Activated T-cell treated with anti-CD3 and anti-CD28 coated beads, Interleukin-2, amount 50 U/mL, for 24 hours (primary cell): ENCODE data around the gene FAM163A.

Source experiments
- DNase-seq: peaks from one replicate; pipeline ENCODE4 v3.0.0-alpha.2; 2020
- H3K27ac Mint-ChIP-seq: 2 replicates; pipeline ENCODE4 v1.8.0; 2020; ENCODE audit warnings: mild to moderate bottlenecking, mixed read lengths
- H3K27me3 Mint-ChIP-seq: 2 replicates; pipeline ENCODE4 v1.8.0; 2020; ENCODE audit warnings: mixed read lengths
- H3K36me3 Mint-ChIP-seq: 2 replicates; pipeline ENCODE4 v1.8.0; 2020; ENCODE audit warnings: low read depth, mixed read lengths
- H3K4me1 Mint-ChIP-seq: 2 replicates; pipeline ENCODE4 v1.8.0; 2020; ENCODE audit warnings: low read depth, mixed read lengths
- H3K4me3 Mint-ChIP-seq: 2 replicates; pipeline ENCODE4 v1.8.0; 2020; ENCODE audit warnings: mild to moderate bottlenecking, moderate library complexity, mixed read lengths
- H3K9me3 Mint-ChIP-seq: 2 replicates; pipeline ENCODE4 v1.8.0; 2020; ENCODE audit warnings: mixed read lengths

Gene FAM163A

DNA sequence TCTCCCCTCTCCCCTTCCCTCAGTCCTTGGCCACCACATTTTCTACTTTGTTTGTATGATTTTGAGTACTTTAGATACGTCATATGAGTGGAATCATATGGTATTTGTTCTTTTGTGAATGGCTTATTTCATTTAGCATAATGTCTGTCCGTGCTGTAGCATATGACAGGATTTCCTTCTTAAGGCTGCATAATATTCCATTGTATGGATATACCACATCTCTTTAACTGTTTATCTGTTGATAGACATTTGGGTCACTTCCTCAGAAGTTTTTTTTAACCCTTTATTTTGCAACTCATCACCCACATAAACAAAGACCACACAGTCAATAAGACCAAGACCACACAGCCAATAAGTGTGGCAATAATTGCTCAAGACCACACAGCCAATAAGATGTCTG is 24.9 kb downstream of the FAM163A start:
- Mint-ChIP-seq H3K9me3 (no peaks in the 10 kb centered on the region), H3K4me1 (no peaks in the 10 kb centered on the region), H3K27me3 (peaks cover 5% of the 10 kb centered on the region), H3K4me3 (no peak overlapping the region), H3K27ac (no peak overlapping the region), H3K36me3 (no peaks in the 10 kb centered on the region)
- DNase-seq, result no peak

DNA sequence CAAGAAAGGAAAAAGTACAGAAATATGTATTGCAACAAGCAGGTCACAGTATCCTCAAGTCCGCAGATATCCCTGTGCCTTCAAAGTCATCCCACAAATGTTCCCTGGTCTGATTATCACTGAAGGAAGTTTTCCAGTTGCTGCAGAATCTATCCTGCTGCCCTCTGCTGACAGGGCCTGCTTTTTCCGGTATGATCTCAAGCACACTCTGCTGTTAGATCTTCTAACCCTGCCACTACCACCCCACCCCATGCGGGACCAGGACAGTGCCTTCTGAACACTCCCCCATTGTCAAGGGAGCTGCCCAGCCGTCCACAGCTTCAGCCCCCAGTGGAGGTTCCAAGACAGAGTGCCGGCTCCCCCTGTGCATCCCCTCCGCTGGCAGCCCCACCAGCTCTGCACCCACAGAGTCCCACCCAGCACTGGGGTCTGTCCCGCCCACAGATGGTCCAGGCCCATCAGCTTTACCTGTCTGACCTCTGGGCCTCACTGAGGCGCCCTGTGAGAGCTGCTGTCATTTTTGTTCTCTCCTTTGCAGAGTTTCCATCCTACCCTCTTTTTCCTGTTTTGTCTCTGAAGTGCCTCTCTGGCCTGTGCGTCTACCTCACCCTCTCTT is 27.9 kb downstream of the FAM163A start:
- no peak overlapping the region for H3K27ac Mint-ChIP-seq
- no peak overlapping the region for H3K4me3 Mint-ChIP-seq
- no peak for DNase-seq
- H3K4me1 Mint-ChIP-seq, result no peaks in the 10 kb centered on the region
- H3K27me3 Mint-ChIP-seq, result peaks cover 8% of the 10 kb centered on the region
- no peaks in the 10 kb centered on the region for H3K36me3 Mint-ChIP-seq
- no peaks in the 10 kb centered on the region for H3K9me3 Mint-ChIP-seq

DNA sequence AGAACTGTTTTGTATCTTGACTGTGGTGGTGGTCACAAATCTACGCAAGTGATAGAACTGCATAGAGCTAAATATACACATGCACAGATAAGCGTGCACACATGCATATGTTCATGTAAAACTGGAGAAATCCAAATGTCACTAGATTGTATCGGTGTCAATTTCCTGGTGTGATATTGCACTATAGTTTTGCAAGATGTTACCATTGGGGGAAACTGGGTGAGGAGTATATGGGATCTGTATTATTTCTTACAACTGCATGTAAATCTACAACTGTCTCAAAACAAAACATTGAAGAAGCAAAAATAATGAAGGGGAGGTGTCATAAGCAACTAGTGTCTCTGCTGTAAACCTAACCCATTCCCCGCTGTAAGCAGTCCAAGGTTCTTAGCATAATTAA is 30.2 kb downstream of the FAM163A start:
- Mint-ChIP-seq H3K27me3 (peaks cover 8% of the 10 kb centered on the region), H3K4me3 (no peak overlapping the region), H3K36me3 (no peaks in the 10 kb centered on the region), H3K9me3 (no peaks in the 10 kb centered on the region), H3K4me1 (no peaks in the 10 kb centered on the region), H3K27ac (no peak overlapping the region)
- no peak for DNase-seq

DNA sequence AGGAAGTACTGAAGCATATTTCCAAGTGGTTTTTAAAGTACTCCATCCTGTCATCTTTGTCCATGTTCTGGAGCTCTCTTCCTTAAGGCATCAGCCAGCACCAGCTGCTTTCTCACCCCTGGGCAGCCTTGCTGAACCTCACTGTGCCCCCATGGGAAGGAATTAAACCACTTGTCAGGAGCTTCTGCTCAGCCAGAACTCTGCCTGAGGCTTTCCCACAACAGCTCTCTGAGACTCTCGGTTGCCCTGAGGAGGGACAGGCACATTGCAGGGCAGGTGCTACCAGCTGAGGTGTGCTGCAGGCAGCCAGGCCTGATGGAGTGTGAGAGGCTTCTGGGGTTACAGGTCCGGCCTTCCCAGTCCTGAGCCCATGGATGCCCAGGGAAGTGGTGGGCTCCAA is 30.9 kb downstream of the FAM163A start:
- H3K27me3 Mint-ChIP-seq, result peaks cover 8% of the 10 kb centered on the region

DNA sequence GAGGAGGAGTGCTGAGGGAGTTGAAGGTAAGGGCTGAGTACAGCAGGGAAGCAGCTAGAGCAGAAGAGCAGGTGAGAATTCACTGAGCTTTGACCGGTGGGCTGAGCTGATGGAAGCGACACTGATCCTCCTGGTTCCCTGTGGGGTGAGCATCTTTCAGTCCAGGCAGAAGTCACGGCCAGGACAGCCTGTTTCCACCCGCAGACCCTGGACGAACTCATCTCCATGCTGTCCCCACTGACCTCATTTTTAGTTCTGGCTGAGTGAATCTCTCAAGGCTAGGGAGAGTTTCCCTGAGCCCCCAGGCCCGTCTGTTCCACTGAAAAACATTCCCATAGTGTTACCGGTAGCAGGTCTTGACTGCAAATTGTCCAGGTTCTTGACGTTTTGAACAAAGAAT is 31.5 kb downstream of the FAM163A start:
- Mint-ChIP-seq H3K27ac (no peak overlapping the region), H3K9me3 (no peaks in the 10 kb centered on the region), H3K36me3 (no peaks in the 10 kb centered on the region), H3K27me3 (peaks cover 8% of the 10 kb centered on the region), H3K4me3 (no peak overlapping the region), H3K4me1 (no peaks in the 10 kb centered on the region)
- no peak for DNase-seq

More for the DNA sequence above, 30.9 kb downstream of the FAM163A start:
- H3K27ac Mint-ChIP-seq, result no peak overlapping the region
- H3K4me1 Mint-ChIP-seq, result no peaks in the 10 kb centered on the region
- no peaks in the 10 kb centered on the region for H3K36me3 Mint-ChIP-seq
- H3K4me3 Mint-ChIP-seq, result no peak overlapping the region
- H3K9me3 Mint-ChIP-seq, result no peaks in the 10 kb centered on the region
- no peak for DNase-seq

DNA sequence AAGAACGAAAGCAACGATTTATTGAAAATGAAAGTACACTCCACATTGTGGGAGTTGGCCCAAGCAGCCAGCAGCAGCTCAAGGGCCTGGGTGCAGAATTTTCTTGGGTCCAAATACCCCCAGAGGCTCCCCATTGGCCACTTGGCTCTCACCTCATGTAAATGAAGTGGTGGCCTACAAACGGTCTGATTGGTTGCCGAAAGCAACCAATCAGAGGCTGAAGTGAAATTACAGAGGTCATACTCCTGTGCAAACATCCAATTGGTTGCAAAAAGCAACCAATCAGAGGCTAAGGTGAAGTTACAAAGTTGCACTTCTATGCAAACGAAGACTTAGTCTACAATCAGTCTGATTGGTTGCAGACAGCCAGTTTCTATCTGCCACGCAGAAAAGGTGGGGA is 31.9 kb downstream of the FAM163A start:
- Mint-ChIP-seq H3K27ac (no peak overlapping the region), H3K4me1 (no peaks in the 10 kb centered on the region), H3K4me3 (no peak overlapping the region), H3K27me3 (peaks cover 8% of the 10 kb centered on the region), H3K36me3 (no peaks in the 10 kb centered on the region), H3K9me3 (no peaks in the 10 kb centered on the region)
- DNase-seq, result no peak

DNA sequence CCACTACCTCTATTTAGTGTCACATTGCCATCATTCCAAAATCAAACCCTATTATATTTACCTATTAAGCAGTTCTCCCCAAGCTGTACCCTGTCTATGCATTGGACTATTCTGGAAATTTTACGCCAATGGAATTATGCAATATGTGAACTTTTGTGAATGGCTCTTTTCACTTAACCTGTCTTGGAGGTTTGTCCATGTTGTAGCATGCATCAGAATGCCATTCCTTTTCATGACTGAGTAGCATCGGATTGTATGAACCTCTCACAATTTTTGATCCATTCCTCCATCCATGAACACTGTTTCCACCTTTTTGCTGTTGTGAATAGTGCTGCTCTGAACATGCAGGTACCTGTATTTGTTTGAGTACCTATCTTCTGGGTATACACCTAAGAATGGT is 33.7 kb downstream of the FAM163A start:
- Mint-ChIP-seq H3K9me3 (no peaks in the 10 kb centered on the region), H3K27ac (no peak overlapping the region), H3K27me3 (peaks cover 7% of the 10 kb centered on the region), H3K4me1 (no peaks in the 10 kb centered on the region), H3K4me3 (no peak overlapping the region), H3K36me3 (no peaks in the 10 kb centered on the region)
- DNase-seq, result no peak

DNA sequence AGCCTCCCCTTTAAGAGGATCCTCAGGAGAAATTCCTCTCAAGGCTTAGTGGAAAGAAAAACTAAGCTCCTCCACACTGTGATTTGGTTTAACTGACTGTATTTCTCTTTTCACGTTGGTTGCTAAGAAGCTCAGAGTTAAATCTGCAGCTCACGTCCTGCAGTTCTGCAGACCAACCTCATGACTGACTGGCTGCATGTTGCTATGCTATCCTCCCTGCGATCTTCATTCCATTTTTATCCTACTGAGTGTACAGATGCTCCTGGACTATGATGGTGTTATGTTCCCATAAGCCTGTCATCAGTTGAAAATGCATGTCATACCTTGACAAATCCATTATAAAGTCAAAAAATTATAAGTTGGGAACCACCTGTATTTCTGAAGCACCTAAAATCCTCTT is 34.6 kb downstream of the FAM163A start:
- no peak for DNase-seq
- H3K36me3 Mint-ChIP-seq, result no peaks in the 10 kb centered on the region
- no peak overlapping the region for H3K27ac Mint-ChIP-seq
- H3K4me3 Mint-ChIP-seq, result no peak overlapping the region
- peaks cover 4% of the 10 kb centered on the region for H3K27me3 Mint-ChIP-seq
- H3K9me3 Mint-ChIP-seq, result no peaks in the 10 kb centered on the region
- H3K4me1 Mint-ChIP-seq, result no peaks in the 10 kb centered on the region

DNA sequence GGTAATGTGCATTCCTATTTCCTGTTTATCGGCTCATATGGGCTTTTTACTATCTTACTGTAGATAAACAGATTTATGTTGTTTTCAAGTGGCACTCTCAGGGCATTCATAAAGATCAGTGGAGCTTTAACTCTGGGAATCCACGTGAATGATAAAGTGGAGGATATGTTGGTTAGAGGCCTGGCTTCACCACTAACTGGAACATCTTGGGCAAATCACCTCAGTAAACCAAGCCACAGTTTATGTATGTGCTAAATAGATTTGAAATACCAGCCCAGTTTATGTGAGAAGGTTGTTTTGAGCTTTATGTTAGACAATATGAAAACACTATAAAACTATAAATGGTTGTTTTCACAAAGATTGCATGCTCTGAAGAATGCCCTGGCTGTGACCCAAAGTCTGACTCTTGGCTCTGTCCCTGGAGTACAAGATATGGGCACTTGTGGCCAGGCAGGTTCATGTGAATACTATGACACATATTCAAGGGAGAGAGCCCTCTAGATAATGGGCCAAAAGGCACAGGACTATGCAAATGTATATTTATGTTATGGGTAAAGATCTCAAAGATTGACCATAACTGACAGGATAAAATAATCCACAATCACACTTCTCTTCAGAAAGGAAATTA is 36.7 kb downstream of the FAM163A start:
- Mint-ChIP-seq H3K27ac (no peak overlapping the region), H3K4me3 (no peak overlapping the region), H3K36me3 (no peaks in the 10 kb centered on the region), H3K4me1 (no peaks in the 10 kb centered on the region), H3K27me3 (no peaks in the 10 kb centered on the region), H3K9me3 (no peaks in the 10 kb centered on the region)
- no peak for DNase-seq

DNA sequence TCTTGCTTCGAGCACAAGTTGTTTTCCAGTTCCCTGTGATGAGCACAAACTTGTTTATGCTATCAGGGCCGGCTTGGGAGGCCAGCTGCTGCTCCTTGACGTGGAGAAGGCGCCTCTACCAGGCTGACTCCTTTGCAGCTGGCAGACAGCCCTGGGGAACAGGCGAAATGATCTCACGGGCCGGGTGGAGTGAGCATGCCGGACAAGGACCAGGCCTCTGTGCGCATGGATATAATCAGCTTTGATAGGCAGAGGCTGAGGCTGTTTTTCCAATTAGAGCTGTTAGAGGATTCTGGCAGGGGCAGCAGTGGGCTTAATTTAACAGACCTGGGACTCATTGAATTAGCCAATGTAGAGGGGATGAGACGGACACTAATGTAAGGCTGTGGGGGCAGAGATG is 38.9 kb downstream of the FAM163A start:
- Mint-ChIP-seq H3K9me3 (no peaks in the 10 kb centered on the region), H3K27me3 (no peaks in the 10 kb centered on the region), H3K4me3 (no peak overlapping the region), H3K36me3 (no peaks in the 10 kb centered on the region), H3K4me1 (no peaks in the 10 kb centered on the region), H3K27ac (no peak overlapping the region)
- no peak for DNase-seq

DNA sequence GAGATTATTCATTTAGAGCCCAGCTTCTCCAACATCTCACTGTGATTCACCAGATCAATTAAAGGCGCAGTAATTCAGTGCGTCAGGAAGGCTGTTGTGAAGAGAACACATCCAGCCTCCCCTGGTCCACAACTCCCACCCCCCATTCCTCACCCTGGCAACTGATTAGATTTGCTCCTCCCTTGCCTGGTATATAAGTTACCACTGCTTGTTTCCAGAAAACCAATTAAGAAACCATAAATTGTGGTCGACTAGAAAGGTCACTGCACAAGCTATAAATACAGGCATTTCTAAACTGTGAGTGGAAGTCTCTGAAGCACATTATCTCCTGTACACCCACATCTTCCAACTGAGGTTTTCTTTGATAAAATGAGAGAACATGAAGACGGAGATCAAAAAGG is 41.9 kb downstream of the FAM163A start:
- no peaks in the 10 kb centered on the region for H3K4me1 Mint-ChIP-seq
- no peak for DNase-seq
- H3K9me3 Mint-ChIP-seq, result no peaks in the 10 kb centered on the region
- no peak overlapping the region for H3K27ac Mint-ChIP-seq
- no peaks in the 10 kb centered on the region for H3K36me3 Mint-ChIP-seq
- no peak overlapping the region for H3K4me3 Mint-ChIP-seq
- no peaks in the 10 kb centered on the region for H3K27me3 Mint-ChIP-seq

DNA sequence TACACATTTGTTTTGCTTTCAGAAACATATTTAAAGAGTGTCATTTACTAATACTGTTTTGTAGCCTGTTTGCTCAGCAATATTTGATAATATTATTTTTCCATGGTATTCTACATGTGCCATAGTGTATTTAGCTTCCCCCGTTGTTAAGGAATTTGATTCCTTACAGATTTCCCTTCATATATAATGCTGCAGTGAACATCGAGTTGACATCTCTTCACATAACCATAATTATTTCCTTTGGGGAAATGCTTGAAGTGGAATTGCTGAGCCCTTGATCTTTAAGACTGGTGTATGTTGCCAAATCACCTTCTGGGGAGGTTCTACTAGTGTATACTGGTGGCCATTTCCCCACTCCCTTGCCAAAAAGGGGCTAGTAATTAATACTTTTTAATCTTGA is 42.6 kb downstream of the FAM163A start:
- no peaks in the 10 kb centered on the region for H3K9me3 Mint-ChIP-seq
- H3K4me1 Mint-ChIP-seq, result no peaks in the 10 kb centered on the region
- H3K36me3 Mint-ChIP-seq, result no peaks in the 10 kb centered on the region
- H3K27ac Mint-ChIP-seq, result no peak overlapping the region
- H3K4me3 Mint-ChIP-seq, result no peak overlapping the region
- H3K27me3 Mint-ChIP-seq, result no peaks in the 10 kb centered on the region
- no peak for DNase-seq

DNA sequence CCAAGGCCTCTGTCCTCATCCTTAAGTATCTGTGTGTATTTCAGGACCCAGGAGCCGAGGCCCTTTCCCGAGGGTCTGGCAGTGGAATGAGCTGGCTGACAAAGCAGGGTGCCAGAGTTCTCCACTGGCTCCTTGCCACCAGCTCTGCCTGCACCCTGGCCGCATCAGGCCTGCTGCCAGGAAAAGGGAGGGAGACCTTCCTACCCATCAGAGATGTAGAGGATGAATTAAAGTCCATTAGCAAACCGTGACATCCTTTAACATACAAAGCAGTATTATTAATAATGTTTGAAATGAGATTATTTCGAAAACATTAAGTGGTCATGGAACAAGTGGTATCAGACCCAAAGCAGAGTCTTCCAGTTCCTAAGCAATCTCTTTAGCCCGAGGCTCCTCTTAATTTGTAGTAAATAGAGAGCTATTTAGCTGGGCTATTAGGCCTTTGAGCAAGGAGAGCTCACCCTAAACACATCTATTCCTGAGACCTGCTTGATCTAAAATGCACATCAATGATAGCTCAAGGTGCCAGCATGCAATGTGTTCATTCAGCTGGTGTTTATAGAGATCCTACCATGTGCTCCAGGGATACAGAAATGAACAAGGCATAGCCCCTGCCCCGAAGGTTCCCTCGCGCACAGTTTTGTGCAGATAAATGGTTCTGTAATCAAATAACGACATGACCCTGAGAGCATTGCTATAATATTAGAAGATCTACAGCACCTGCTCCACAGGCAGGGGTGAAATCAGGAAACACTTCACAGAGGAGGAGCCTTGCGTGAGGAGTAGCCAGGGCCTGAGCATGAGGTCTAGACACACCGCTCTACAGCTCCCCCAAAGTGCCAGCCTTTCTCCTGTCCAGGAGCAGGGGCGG is 44.0 kb downstream of the FAM163A start:
- no peaks in the 10 kb centered on the region for H3K27me3 Mint-ChIP-seq
- no peak overlapping the region for H3K27ac Mint-ChIP-seq
- DNase-seq, result no peak
- no peaks in the 10 kb centered on the region for H3K9me3 Mint-ChIP-seq
- no peaks in the 10 kb centered on the region for H3K4me1 Mint-ChIP-seq
- H3K4me3 Mint-ChIP-seq, result no peak overlapping the region
- H3K36me3 Mint-ChIP-seq, result no peaks in the 10 kb centered on the region

DNA sequence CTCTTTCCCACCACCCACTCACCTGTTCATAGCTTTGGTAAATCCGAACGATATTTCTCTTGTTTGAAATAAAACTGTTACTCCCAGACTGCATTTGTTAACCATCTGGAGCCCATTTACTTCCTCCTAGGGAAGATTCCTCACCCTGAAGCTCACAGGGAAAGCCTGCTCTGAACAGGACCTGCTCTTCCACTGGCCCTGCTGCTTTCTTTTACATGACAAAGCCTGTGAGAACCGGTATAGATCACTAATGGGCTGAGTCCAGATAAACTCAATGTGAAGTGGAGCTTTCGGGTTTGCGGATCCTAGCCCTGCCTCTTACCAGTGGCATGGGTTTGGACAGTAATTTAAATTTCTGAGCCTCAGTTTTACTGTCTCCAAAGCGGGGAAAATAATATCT is 45.2 kb downstream of the FAM163A start:
- no peak for DNase-seq
- Mint-ChIP-seq H3K27ac (no peak overlapping the region), H3K27me3 (no peaks in the 10 kb centered on the region), H3K36me3 (no peaks in the 10 kb centered on the region), H3K9me3 (no peaks in the 10 kb centered on the region), H3K4me3 (no peak overlapping the region), H3K4me1 (no peaks in the 10 kb centered on the region)

DNA sequence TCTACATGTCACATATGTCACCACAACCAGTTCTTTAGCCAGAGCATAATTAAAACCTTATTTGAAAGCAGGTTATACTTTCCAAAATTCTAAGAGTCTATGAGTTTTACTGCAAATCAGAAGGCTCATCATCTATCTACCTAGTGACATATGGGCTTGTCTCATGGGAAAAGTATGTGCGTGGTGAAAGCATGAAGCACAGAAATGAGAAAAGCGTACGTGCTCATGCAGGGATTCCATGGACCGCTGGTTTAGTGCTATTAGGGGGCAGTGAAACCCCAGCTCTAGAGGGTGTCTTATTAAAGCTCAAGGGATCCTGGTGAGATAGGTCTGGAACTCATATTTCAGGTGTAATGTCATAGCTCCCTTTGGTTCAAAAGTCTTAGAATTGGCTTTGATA is 50.2 kb downstream of the FAM163A start:
- no peaks in the 10 kb centered on the region for H3K4me1 Mint-ChIP-seq
- no peak for DNase-seq
- H3K27ac Mint-ChIP-seq, result no peak overlapping the region
- no peak overlapping the region for H3K4me3 Mint-ChIP-seq
- H3K9me3 Mint-ChIP-seq, result no peaks in the 10 kb centered on the region
- no peaks in the 10 kb centered on the region for H3K27me3 Mint-ChIP-seq
- no peaks in the 10 kb centered on the region for H3K36me3 Mint-ChIP-seq
